Activated CD4-positive, alpha-beta T cell treated with anti-CD3 and anti-CD28 coated beads, Interleukin-2, amount 10 ng/mL, durations not matched to agents 24 days and 14 days (primary cell): ENCODE measurements around the gene GLI3. TPM values are rescaled to one million over a fixed set of nuclear protein-coding genes. Genes with fewer than 3 reads are reported as not detected.

Experiments
- DNase-seq: peaks from one replicate; pipeline ENCODE4 v3.0.0; 2022
- H3K27ac Mint-ChIP-seq: one replicate; pipeline ENCODE4 v1.8.0; 2022; ENCODE audit warnings: mild to moderate bottlenecking, mixed read lengths
- H3K27me3 Mint-ChIP-seq: one replicate; pipeline ENCODE4 v1.8.0; 2022; ENCODE audit warnings: mixed read lengths
- H3K36me3 Mint-ChIP-seq: one replicate; pipeline ENCODE4 v1.8.0; 2022; ENCODE audit warnings: low read depth, mild to moderate bottlenecking, mixed read lengths
- H3K4me1 Mint-ChIP-seq: one replicate; pipeline ENCODE4 v1.8.0; 2021; ENCODE audit warnings: mixed read lengths
- H3K4me3 Mint-ChIP-seq: one replicate; pipeline ENCODE4 v1.8.0; 2022; ENCODE audit warnings: mild to moderate bottlenecking, moderate library complexity, mixed read lengths
- H3K9me3 Mint-ChIP-seq: one replicate; pipeline ENCODE4 v1.8.0; 2021; ENCODE audit warnings: mixed read lengths
- intact Hi-C: fragments of 100-400 bp; cut with micrococcal nuclease; formaldehyde crosslinking; loops from one replicate; pipeline ENCODE4 v1.15.1; 2023
- total RNA-seq: library from RNA; stranded (reverse); gene quantifications from 2 replicates; pipeline ENCODE4 v1.2.3, GENCODE V29; 2022

The GLI3 gene
- total RNA-seq, 1 donor from 2014 or later, result not detected

- intact Hi-C loops, result no loop called here
- DNase-seq, result no peak
- Mint-ChIP-seq H3K9me3 (no peaks in the 10 kb centered on the region), H3K36me3 (no peaks in the 10 kb centered on the region), H3K4me1 (no peaks in the 10 kb centered on the region), H3K4me3 (no peak overlapping the region), H3K27ac (no peak overlapping the region), H3K27me3 (no peaks in the 10 kb centered on the region)
Observed at GRCh38 chr7:42145539-42145938, 91.5 kb downstream of the GLI3 start.

- H3K9me3 Mint-ChIP-seq, result no peaks in the 10 kb centered on the region
- intact Hi-C loops, result no loop called here
- no peak overlapping the region for H3K4me3 Mint-ChIP-seq
- H3K4me1 Mint-ChIP-seq, result no peaks in the 10 kb centered on the region
- no peaks in the 10 kb centered on the region for H3K27me3 Mint-ChIP-seq
- H3K36me3 Mint-ChIP-seq, result no peaks in the 10 kb centered on the region
- H3K27ac Mint-ChIP-seq, result no peak overlapping the region
- DNase-seq, result no peak
Observed at GRCh38 chr7:42144604-42145003, 92.4 kb downstream of the GLI3 start.

DNA sequence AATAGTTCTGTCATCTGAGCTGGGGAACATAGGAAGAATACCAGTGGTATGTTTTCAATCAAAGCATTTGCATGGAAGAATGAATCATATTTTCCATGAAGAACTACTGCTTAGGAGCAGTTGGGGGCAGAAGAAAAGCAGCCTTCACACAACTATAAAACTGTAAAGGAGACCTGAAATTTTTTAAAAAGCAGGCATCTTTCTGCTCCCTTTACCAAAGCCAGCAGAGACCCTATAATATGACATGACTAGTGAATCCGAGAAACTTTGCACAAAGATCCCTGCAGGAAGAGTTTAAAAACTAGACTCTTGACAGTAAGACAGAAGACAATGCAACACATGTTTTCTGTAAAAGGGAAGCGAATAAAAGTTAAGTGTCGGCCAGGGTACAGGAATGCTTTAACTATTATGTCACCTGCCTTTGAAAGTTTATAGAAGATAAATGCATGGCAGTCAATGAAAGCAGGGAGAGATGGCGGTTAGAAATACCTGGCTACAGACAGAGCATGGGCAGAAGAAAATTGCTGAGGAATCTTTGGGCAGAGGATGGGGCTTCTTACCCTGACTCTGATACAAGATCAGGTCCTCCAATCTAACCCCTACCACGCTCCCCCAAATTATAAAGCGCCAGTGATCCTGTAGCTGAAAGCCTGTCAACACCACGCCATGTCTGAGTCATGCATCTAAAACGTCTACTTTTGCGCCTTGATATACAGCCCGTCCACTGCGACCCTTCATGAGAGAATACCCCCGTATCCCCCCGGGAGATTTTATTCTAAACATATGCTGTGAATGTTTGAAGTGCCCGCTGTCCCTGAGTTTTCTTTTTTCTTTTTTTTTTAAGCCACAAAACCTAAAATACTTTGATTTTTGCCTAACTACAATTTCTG lies 93.1 kb downstream of the GLI3 start:
- intact Hi-C loops, result no loop called here
- H3K36me3 Mint-ChIP-seq, result no peaks in the 10 kb centered on the region
- H3K4me3 Mint-ChIP-seq, result no peak overlapping the region
- no peaks in the 10 kb centered on the region for H3K27me3 Mint-ChIP-seq
- H3K9me3 Mint-ChIP-seq, result no peaks in the 10 kb centered on the region
- H3K27ac Mint-ChIP-seq, result no peak overlapping the region
- DNase-seq, result no peak
- H3K4me1 Mint-ChIP-seq, result no peaks in the 10 kb centered on the region

GRCh38 chr7:42142089-42142488 lies 94.9 kb downstream of the GLI3 start:
- H3K27me3 Mint-ChIP-seq, result no peaks in the 10 kb centered on the region
- H3K9me3 Mint-ChIP-seq, result no peaks in the 10 kb centered on the region

GRCh38 chr7:42139751-42140150 lies 97.3 kb downstream of the GLI3 start:
- intact Hi-C loops, result no loop called here
- no peaks in the 10 kb centered on the region for H3K27me3 Mint-ChIP-seq
- H3K27ac Mint-ChIP-seq, result no peak overlapping the region
- DNase-seq, result no peak
- H3K4me3 Mint-ChIP-seq, result no peak overlapping the region
- H3K9me3 Mint-ChIP-seq, result no peaks in the 10 kb centered on the region
- H3K4me1 Mint-ChIP-seq, result no peaks in the 10 kb centered on the region
- H3K36me3 Mint-ChIP-seq, result no peaks in the 10 kb centered on the region

More at GRCh38 chr7:42142089-42142488, 94.9 kb downstream of the GLI3 start:
- H3K4me1 Mint-ChIP-seq, result no peaks in the 10 kb centered on the region
- no peaks in the 10 kb centered on the region for H3K36me3 Mint-ChIP-seq
- no peak for DNase-seq
- intact Hi-C loops, result no loop called here
- no peak overlapping the region for H3K27ac Mint-ChIP-seq
- no peak overlapping the region for H3K4me3 Mint-ChIP-seq

DNA sequence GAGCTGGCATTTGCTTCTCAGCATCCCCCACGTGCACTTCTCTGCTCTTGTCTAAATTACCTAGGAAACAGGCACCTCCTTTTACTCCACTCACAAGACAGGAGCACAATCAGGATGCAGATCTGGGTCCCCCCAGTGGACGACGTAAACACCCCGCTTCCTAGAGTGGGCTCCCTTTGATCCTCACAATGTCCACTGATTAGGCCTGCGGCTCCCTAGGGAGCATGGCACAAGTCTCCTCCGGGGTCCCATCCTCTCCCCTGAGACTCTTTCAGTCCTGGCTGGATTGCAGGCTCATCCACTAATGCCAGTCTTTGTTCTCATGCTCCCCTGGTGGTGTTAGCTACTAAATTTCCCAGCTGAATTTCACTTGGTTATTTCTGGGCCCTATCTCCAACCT lies 98.3 kb downstream of the GLI3 start:
- Mint-ChIP-seq H3K36me3 (no peaks in the 10 kb centered on the region), H3K27ac (no peak overlapping the region), H3K27me3 (no peaks in the 10 kb centered on the region), H3K4me1 (no peaks in the 10 kb centered on the region), H3K9me3 (no peaks in the 10 kb centered on the region), H3K4me3 (no peak overlapping the region)
- no peak for DNase-seq
- intact Hi-C loops, result no loop called here

DNA sequence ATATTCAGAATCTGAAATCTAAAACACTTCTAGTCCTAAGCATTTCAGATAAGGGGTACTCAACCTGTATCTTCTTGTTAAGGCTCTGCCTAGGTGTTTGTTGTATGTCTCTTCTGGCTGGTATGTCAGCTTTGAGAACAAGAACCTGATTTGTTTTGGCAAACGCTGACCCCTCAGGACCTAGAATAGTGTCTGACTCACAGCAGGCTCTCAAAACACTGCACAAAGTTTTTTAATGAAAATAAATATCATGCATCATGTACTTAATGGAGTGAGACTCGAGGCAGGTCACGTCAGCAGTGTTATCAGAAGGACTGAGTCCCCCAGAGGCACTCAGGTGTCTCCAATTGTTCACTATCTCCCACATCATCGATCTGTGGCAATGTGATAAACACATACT lies 99.1 kb downstream of the GLI3 start:
- no peak for DNase-seq
- intact Hi-C loops, result no loop called here
- no peak overlapping the region for H3K27ac Mint-ChIP-seq
- no peaks in the 10 kb centered on the region for H3K9me3 Mint-ChIP-seq
- no peaks in the 10 kb centered on the region for H3K4me1 Mint-ChIP-seq
- H3K27me3 Mint-ChIP-seq, result no peaks in the 10 kb centered on the region
- no peaks in the 10 kb centered on the region for H3K36me3 Mint-ChIP-seq
- no peak overlapping the region for H3K4me3 Mint-ChIP-seq

GRCh38 chr7:42137431-42137830 lies 99.6 kb downstream of the GLI3 start:
- intact Hi-C loops, result no loop called here
- DNase-seq, result no peak
- H3K27me3 Mint-ChIP-seq, result no peaks in the 10 kb centered on the region
- H3K27ac Mint-ChIP-seq, result no peak overlapping the region
- H3K4me3 Mint-ChIP-seq, result no peak overlapping the region
- no peaks in the 10 kb centered on the region for H3K36me3 Mint-ChIP-seq
- H3K4me1 Mint-ChIP-seq, result no peaks in the 10 kb centered on the region
- no peaks in the 10 kb centered on the region for H3K9me3 Mint-ChIP-seq

DNA sequence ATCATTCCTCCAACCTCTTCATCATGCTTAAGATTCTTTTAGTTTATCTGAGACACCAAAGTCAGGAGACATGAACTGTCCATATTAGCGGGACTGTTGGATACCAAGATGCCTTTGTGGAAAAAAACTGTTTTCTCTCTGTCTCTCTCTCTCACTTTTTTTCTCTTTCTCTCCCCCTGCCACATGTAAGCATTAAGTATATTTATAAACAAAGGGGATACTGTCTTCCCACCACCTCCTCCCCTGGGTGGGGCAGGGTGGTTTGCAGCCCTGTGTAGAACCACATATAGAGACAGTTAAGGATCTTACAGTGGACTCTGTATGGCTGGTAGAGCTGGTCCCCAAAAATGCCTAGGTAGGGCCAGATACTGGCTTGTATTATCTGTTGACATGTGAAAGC lies 101.3 kb downstream of the GLI3 start:
- Mint-ChIP-seq H3K36me3 (no peaks in the 10 kb centered on the region), H3K9me3 (no peaks in the 10 kb centered on the region), H3K27ac (no peak overlapping the region), H3K27me3 (no peaks in the 10 kb centered on the region), H3K4me3 (no peak overlapping the region), H3K4me1 (no peaks in the 10 kb centered on the region)
- DNase-seq, result no peak
- intact Hi-C loops, result no loop called here

DNA sequence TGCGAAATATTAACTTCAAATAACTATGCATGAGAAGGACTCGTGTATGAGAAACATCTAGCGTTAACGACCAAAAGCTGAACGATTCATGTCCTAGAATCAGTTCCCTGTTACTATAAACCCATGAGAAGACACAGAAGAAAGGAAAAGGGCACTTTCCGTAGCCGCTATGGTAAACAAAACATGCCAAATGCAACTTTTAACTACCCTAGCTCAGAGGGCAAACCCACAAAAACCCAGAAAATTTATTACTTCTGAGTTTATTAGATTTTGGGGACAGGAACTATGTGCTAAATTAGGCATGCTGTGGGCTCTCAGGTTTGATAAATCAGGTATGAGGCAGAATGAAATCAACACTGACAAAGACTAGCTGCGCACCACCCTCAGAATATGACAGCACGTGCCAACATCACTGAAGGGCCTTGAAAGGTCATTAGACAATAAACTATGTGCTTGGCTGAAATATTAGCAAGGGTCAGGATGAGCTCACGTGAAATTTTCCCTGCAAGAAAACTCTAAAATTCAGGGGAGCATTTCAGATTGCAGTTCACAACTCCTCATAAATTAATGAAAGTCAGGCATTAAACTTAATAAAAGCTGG lies 102.6 kb downstream of the GLI3 start:
- H3K27me3 Mint-ChIP-seq, result no peaks in the 10 kb centered on the region
- no peak overlapping the region for H3K4me3 Mint-ChIP-seq
- H3K4me1 Mint-ChIP-seq, result no peaks in the 10 kb centered on the region
- H3K36me3 Mint-ChIP-seq, result no peaks in the 10 kb centered on the region
- H3K9me3 Mint-ChIP-seq, result no peaks in the 10 kb centered on the region
- DNase-seq, result no peak
- no peak overlapping the region for H3K27ac Mint-ChIP-seq
- intact Hi-C loops, result no loop called here

DNA sequence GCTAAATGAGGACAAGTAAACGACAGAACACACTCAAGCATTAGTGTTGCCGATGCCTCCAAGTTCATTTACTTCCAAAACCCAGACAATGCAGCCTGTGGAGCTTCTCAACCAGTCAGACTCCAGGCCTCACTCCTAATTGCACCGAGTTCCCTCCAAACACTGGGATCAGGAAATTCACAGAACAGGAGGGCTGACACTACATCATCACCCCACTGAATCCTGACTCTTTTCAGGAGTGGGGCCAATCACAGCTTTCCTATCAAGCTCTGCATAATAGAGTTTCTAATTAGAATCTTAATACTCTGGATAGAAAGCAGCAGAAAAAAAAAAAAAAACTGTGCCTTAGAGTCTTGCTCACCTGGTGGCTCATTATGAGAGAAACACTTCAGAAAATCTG lies 103.7 kb downstream of the GLI3 start:
- no peaks in the 10 kb centered on the region for H3K27me3 Mint-ChIP-seq
- intact Hi-C loops, result no loop called here
- H3K4me1 Mint-ChIP-seq, result no peaks in the 10 kb centered on the region
- no peak overlapping the region for H3K27ac Mint-ChIP-seq
- H3K4me3 Mint-ChIP-seq, result no peak overlapping the region
- DNase-seq, result no peak
- no peaks in the 10 kb centered on the region for H3K36me3 Mint-ChIP-seq
- no peaks in the 10 kb centered on the region for H3K9me3 Mint-ChIP-seq

GRCh38 chr7:42128703-42129102 lies 108.3 kb downstream of the GLI3 start:
- Mint-ChIP-seq H3K27me3 (no peaks in the 10 kb centered on the region), H3K4me3 (no peak overlapping the region), H3K36me3 (no peaks in the 10 kb centered on the region), H3K9me3 (no peaks in the 10 kb centered on the region), H3K4me1 (peaks cover 2% of the 10 kb centered on the region), H3K27ac (no peak overlapping the region)
- intact Hi-C loops, result no loop called here
- DNase-seq, result no peak

- no peaks in the 10 kb centered on the region for H3K9me3 Mint-ChIP-seq
- H3K4me1 Mint-ChIP-seq, result peaks cover 2% of the 10 kb centered on the region
- no peaks in the 10 kb centered on the region for H3K36me3 Mint-ChIP-seq
- no peak overlapping the region for H3K27ac Mint-ChIP-seq
- intact Hi-C loops, result no loop called here
- no peak overlapping the region for H3K4me3 Mint-ChIP-seq
- no peak for DNase-seq
- no peaks in the 10 kb centered on the region for H3K27me3 Mint-ChIP-seq
Observed at GRCh38 chr7:42127232-42127622, 109.8 kb downstream of the GLI3 start.

DNA sequence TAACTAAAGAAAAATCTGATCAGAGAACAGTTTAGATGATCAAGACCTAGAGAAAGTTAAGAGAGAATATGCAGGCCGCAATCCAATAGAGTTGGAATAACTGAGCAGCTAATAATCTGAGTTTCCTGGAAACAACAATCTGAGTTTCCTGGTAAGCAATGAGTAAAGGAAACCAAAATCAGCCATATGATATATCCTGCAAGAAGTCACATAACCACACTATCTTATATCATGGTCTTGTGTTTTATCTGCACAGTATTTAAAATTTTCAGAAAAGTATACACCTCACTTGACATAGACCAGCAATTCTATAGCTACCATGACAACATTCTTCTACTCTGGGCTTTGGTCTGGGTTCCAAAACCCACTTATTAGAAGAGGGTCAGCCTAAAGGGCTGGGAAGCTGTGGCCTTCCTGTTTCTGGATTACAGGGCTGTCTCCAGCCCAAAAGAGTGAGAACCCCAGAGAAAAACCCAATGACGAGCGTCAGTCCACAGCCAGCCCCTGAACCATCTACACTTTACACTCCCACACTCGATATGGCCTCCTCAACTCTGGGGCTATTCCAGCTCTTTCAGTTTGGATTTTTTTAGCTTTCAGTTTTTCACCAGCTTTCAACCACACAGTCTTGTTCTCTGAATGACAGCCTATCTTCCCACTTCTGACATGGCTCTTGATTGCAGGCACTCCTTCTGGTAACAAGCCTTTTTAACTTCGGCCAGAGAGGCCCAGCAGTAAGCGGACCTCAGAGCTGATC lies 110.4 kb downstream of the GLI3 start:
- H3K27me3 Mint-ChIP-seq, result no peaks in the 10 kb centered on the region
- no peaks in the 10 kb centered on the region for H3K36me3 Mint-ChIP-seq
- intact Hi-C loops, result no loop called here
- H3K4me1 Mint-ChIP-seq, result peaks cover 2% of the 10 kb centered on the region
- no peak for DNase-seq
- H3K9me3 Mint-ChIP-seq, result no peaks in the 10 kb centered on the region
- no peak overlapping the region for H3K27ac Mint-ChIP-seq
- H3K4me3 Mint-ChIP-seq, result no peak overlapping the region
